Measurements from ENCODE around the gene MAN1C1. TPM values are rescaled to one million over a fixed set of nuclear protein-coding genes. Genes with fewer than 3 reads are reported as not detected.

The MAN1C1 gene
- total RNA-seq, 1 experiment from 2014 or later: 9.3 TPM

GRCh38 chr1:25816112-25816718 is 199.6 kb downstream of the MAN1C1 start:
- H3K9ac ChIP-seq (ENCODE audit: extremely low read depth, insufficient read length, low read length): no peak overlapping the region
- H2BK5ac ChIP-seq (ENCODE audit: insufficient read length, low read length): no peak overlapping the region
- H4K5ac ChIP-seq (ENCODE audit: insufficient read length, low read depth, low read length): no peak overlapping the region
- peaks cover 8 to 36% (median 35%) of the 10 kb centered on the region in 3 experiments; a peak in 6 of 7 replicates for H3K36me3 Mint-ChIP-seq (ENCODE audit: insufficient read depth in 1 of 3, low read depth in 3 of 3)
- peaks cover 7% of the 10 kb centered on the region for H3K27me3 Mint-ChIP-seq (ENCODE audit: low read depth)
- H3K4me1 Mint-ChIP-seq: peaks cover 25 to 28% of the 10 kb centered on the region in 2 experiments
- no peak overlapping the region for H3T11ph ChIP-seq (ENCODE audit: low read length)
- H3K79me1 ChIP-seq (ENCODE audit: insufficient read depth, low read depth, low read length, poor library complexity, severe bottlenecking): no peaks in the 10 kb centered on the region
- H3K4me2 ChIP-seq (ENCODE audit: insufficient read depth, insufficient read length, low read length): no peak overlapping the region
- peaks cover 3% of the 10 kb centered on the region; the same call in 1 of the 2 replicates for H3K4me1 ChIP-seq (ENCODE audit: insufficient read depth, low read length)
- peaks cover 3% of the 10 kb centered on the region for H4K20me1 ChIP-seq (ENCODE audit: control insufficient read depth, insufficient read depth, insufficient read length)
- H2AFZ ChIP-seq (ENCODE audit: low read length): no peak overlapping the region
- H3K18ac ChIP-seq (ENCODE audit: insufficient read length, low read depth, low read length): no peak overlapping the region
- H2BK12ac ChIP-seq (ENCODE audit: insufficient read length, low read depth, low read length): no peak overlapping the region
- H2BK15ac ChIP-seq (ENCODE audit: low read depth, low read length): no peak overlapping the region
- no peak overlapping the region for H3K56ac ChIP-seq (ENCODE audit: insufficient read length, low read depth, low read length)
- TF ChIP-seq CTCF (conservative IDR thresholded peaks at IDR 0.05): no peak
- H3K4ac ChIP-seq (ENCODE audit: low read depth, low read length): no peak overlapping the region
- H3K4me3 Mint-ChIP-seq: no peak overlapping the region
- no peak overlapping the region for H4K8ac ChIP-seq (replicated peaks; ENCODE audit: insufficient read length, low read depth, low read length)
- no peaks in the 10 kb centered on the region for H3K27me3 ChIP-seq (ENCODE audit: insufficient read depth, low read length)
- WGBS (ENCODE audit: extremely low coverage, insufficient read length, low lambda C conversion rate): no CpG with 5 or more reads among the region's 15 CpGs
- DNase-seq: no peak
- H2BK120ac ChIP-seq (ENCODE audit: low read depth, low read length, poor library complexity, severe bottlenecking): no peak overlapping the region
- no peak overlapping the region for H2AK5ac ChIP-seq (ENCODE audit: insufficient read length, low read length)
- H3K23ac ChIP-seq (ENCODE audit: insufficient read length, low read depth, low read length): no peak overlapping the region
- H3K27ac ChIP-seq (ENCODE audit: insufficient read length, low read depth, low read length): no peak overlapping the region
- no peak overlapping the region for H3K27ac Mint-ChIP-seq
- H3K9me3 Mint-ChIP-seq: no peaks in the 10 kb centered on the region
- no peak overlapping the region for H2BK20ac ChIP-seq (ENCODE audit: low read depth, low read length, poor library complexity, severe bottlenecking)
- H3K23me2 ChIP-seq (ENCODE audit: insufficient read length, low read depth, low read length, poor library complexity, severe bottlenecking): peaks cover 11% of the 10 kb centered on the region
- no peak overlapping the region for H4K91ac ChIP-seq (ENCODE audit: insufficient read length, low read depth, low read length)
- no peaks in the 10 kb centered on the region for H3K79me2 ChIP-seq (ENCODE audit: insufficient read depth, low read length)
- no peaks in the 10 kb centered on the region for H3K9me3 ChIP-seq (ENCODE audit: control insufficient read depth, low read depth, low read length)
- no peak overlapping the region for H3K14ac ChIP-seq (ENCODE audit: insufficient read depth, low read length)
